ENCODE results near the gene SREK1.

GRCh38 chr5:66161356-66161755, 17.3 kb downstream of the SREK1 start:
- TF ChIP-seq RERE (CRISPR knock-in tag; IDR thresholded peaks at IDR 0.05; ENCODE audit: borderline replicate concordance), result no peak
- TF ChIP-seq MAFK (IDR thresholded peaks at IDR 0.05; ENCODE audit: low read length), result no peak
